MM.1S (cell line): ENCODE results near the gene TRIM58.

Experiments
- DNase-seq: peaks from one replicate; pipeline ENCODE4 v3.0.0-alpha.2; 2015
- H2AFZ ChIP-seq: fragments of 300-600 bp; sonication (generic); 2 replicates; pipeline ENCODE4 v1.6.0; 2016; ENCODE audit warnings: antibody characterized with exemption, low read length
- H3F3A ChIP-seq: fragments of 300-600 bp; sonication (generic); 2 replicates; pipeline ENCODE4 v1.6.1; 2016; ENCODE audit warnings: mild to moderate bottlenecking, antibody characterized with exemption, low read length, moderate library complexity, mixed read lengths; ENCODE audit not compliant: insufficient read depth
- H3K27ac ChIP-seq: fragments of 300-600 bp; sonication (generic); 2 replicates; pipeline ENCODE4 v1.5.1; 2016; ENCODE audit warnings: mild to moderate bottlenecking, low read length
- H3K27me3 ChIP-seq: fragments of 300-600 bp; sonication (generic); replicated peaks from 2 replicates; pipeline ENCODE4 v1.6.0; 2016; ENCODE audit warnings: low read length; ENCODE audit not compliant: insufficient read depth
- H3K36me3 ChIP-seq: fragments of 300-600 bp; sonication (generic); replicated peaks from 2 replicates; pipeline ENCODE4 v1.6.1; 2016; ENCODE audit warnings: mild to moderate bottlenecking, low read length, mixed read lengths; ENCODE audit not compliant: insufficient read depth
- H3K4me1 ChIP-seq: fragments of 300-600 bp; sonication (generic); 2 replicates; pipeline ENCODE4 v1.6.1; 2016; ENCODE audit warnings: low read length, mixed read lengths
- H3K4me2 ChIP-seq: fragments of 300-600 bp; sonication (generic); 2 replicates; pipeline ENCODE4 v1.6.0; 2016; ENCODE audit warnings: low read depth, low read length
- H3K4me3 ChIP-seq: fragments of 300-600 bp; sonication (generic); 2 replicates; pipeline ENCODE4 v1.5.1; 2016; ENCODE audit warnings: low read length, mixed read lengths
- H3K79me2 ChIP-seq: fragments of 300-600 bp; sonication (generic); 2 replicates; pipeline ENCODE4 v1.6.1; 2016; ENCODE audit warnings: mixed run types, low read length, mixed read lengths
- H3K9ac ChIP-seq: fragments of 300-600 bp; sonication (generic); 2 replicates; pipeline ENCODE4 v1.6.1; 2016; ENCODE audit warnings: low read length, mixed read lengths
- H3K9me2 ChIP-seq: fragments of 300-600 bp; sonication (generic); replicated peaks from 2 replicates; pipeline ENCODE4 v1.6.1; 2016; ENCODE audit warnings: mild to moderate bottlenecking, low read length, mixed read lengths; ENCODE audit not compliant: insufficient read depth
- H3K9me3 ChIP-seq: fragments of 300-600 bp; sonication (generic); replicated peaks from 2 replicates; pipeline ENCODE4 v1.6.1; 2016; ENCODE audit warnings: mild to moderate bottlenecking, low read length, mixed read lengths; ENCODE audit not compliant: insufficient read depth
- H4K20me1 ChIP-seq: fragments of 300-600 bp; sonication (generic); 2 replicates; pipeline ENCODE4 v1.6.1; 2016; ENCODE audit warnings: mild to moderate bottlenecking, low read length, moderate library complexity, mixed read lengths; ENCODE audit not compliant: insufficient read depth
- CTCF ChIP-seq: fragments of 300-600 bp; sonication (generic); IDR thresholded peaks from 2 replicates; pipeline ENCODE4 v1.5.1; 2016; ENCODE audit warnings: antibody characterized with exemption, low read length, mixed read lengths
- EZH2 ChIP-seq: fragments of 300-600 bp; sonication (generic); optimal IDR thresholded peaks from 2 replicates; pipeline ENCODE3; 2017; ENCODE audit warnings: low read depth, mild to moderate bottlenecking, antibody characterized with exemption, low read length, mixed read lengths
- EZH2phosphoT487 ChIP-seq: fragments of 300-600 bp; sonication (generic); IDR thresholded peaks from 2 replicates; pipeline ENCODE4 v1.6.1; 2018; ENCODE audit warnings: antibody characterized with exemption, low read length

The TRIM58 gene

GRCh38 chr1:247849616-247850015 is 7.4 kb upstream of the TRIM58 start:
- Histone ChIP-seq H2AFZ (no peak overlapping the region), H3K36me3 (no peaks in the 10 kb centered on the region), H3K4me3 (no peak overlapping the region), H3K27ac (no peak overlapping the region), H4K20me1 (no peaks in the 10 kb centered on the region), H3K79me2 (no peaks in the 10 kb centered on the region), H3F3A (no peaks in the 10 kb centered on the region), H3K4me2 (no peak overlapping the region), H3K27me3 (no peaks in the 10 kb centered on the region), H3K4me1 (no peaks in the 10 kb centered on the region), H3K9ac (no peak overlapping the region), H3K9me2 (no peaks in the 10 kb centered on the region), H3K9me3 (no peaks in the 10 kb centered on the region)
- DNase-seq, result no peak
- TF ChIP-seq EZH2 (no peak), EZH2phosphoT487 (no peak), CTCF (no peak)

GRCh38 chr1:247854899-247855545 is 2.0 kb upstream of the TRIM58 start:
- Histone ChIP-seq H3K27ac (no peak overlapping the region), H3K79me2 (no peaks in the 10 kb centered on the region), H4K20me1 (no peaks in the 10 kb centered on the region), H3K36me3 (no peaks in the 10 kb centered on the region), H3K9me2 (no peaks in the 10 kb centered on the region), H3K9ac (no peak overlapping the region), H3K4me1 (no peaks in the 10 kb centered on the region), H2AFZ (no peak overlapping the region), H3K9me3 (no peaks in the 10 kb centered on the region), H3F3A (no peaks in the 10 kb centered on the region), H3K4me3 (no peak overlapping the region), H3K27me3 (no peaks in the 10 kb centered on the region), H3K4me2 (no peak overlapping the region)
- no peak for DNase-seq
- no peak for TF ChIP-seq CTCF
- TF ChIP-seq EZH2phosphoT487, result no peak
- no peak for TF ChIP-seq EZH2

DNA sequence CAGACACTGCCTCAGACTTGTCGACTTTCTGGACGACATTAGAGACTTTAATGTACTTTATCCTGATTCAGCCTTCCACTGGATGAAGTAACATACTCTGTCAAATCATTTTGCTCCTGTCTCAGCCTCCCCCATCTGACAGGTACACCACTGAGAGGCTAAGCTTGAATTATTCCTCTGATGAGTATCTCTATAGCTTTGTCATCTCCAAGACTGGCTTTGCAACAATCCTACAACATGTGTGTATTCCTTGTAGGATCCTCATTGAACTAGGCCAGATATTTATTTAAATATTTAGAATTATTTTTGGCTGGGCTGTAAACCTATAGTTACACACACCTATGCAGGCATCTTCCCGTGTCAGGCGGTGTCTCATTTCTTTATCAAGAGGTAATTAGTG is 1.1 kb upstream of the TRIM58 start:
- Histone ChIP-seq H3F3A (no peaks in the 10 kb centered on the region), H3K4me2 (no peak overlapping the region), H3K9ac (no peak overlapping the region), H3K79me2 (no peaks in the 10 kb centered on the region), H3K4me1 (no peaks in the 10 kb centered on the region), H3K9me3 (no peaks in the 10 kb centered on the region), H2AFZ (no peak overlapping the region), H3K9me2 (no peaks in the 10 kb centered on the region), H3K27ac (no peak overlapping the region), H3K36me3 (no peaks in the 10 kb centered on the region), H3K4me3 (no peak overlapping the region), H3K27me3 (no peaks in the 10 kb centered on the region), H4K20me1 (no peaks in the 10 kb centered on the region)
- no peak for DNase-seq
- no peak for TF ChIP-seq EZH2
- no peak for TF ChIP-seq CTCF
- no peak for TF ChIP-seq EZH2phosphoT487
